ENCODE results near the gene ZDHHC11B.

The ZDHHC11B gene

DNA sequence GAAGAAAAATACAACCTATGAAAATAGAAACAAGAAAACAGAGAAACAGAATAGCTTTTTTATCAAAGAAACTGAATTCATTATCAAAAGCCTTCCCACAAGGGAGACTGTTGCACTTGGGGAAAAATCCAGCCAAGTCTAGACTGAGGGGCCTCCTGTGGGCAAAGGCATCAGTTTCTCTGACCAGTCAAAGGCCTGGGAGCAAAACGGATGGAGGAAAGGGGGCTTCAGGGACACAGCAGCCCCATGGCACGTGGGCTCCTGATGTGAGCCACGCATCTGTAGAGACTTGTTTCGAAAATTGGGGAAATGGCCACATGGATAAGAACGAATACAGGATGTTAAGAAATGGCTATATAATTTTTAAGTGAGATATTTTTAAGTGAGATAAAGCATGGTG is 21.1 kb downstream of the ZDHHC11B start:
- no peak for TF ChIP-seq YY1 (IDR thresholded peaks at IDR 0.05; ENCODE audit: low read depth)
- no peak for TF ChIP-seq EGR1 (IDR thresholded peaks at IDR 0.05)
- no peak for TF ChIP-seq FOXM1 (IDR thresholded peaks at IDR 0.05; ENCODE audit: borderline replicate concordance, low read depth)
- no peak for TF ChIP-seq CEBPB (IDR thresholded peaks at IDR 0.05)
- TF ChIP-seq, protein P1, sequence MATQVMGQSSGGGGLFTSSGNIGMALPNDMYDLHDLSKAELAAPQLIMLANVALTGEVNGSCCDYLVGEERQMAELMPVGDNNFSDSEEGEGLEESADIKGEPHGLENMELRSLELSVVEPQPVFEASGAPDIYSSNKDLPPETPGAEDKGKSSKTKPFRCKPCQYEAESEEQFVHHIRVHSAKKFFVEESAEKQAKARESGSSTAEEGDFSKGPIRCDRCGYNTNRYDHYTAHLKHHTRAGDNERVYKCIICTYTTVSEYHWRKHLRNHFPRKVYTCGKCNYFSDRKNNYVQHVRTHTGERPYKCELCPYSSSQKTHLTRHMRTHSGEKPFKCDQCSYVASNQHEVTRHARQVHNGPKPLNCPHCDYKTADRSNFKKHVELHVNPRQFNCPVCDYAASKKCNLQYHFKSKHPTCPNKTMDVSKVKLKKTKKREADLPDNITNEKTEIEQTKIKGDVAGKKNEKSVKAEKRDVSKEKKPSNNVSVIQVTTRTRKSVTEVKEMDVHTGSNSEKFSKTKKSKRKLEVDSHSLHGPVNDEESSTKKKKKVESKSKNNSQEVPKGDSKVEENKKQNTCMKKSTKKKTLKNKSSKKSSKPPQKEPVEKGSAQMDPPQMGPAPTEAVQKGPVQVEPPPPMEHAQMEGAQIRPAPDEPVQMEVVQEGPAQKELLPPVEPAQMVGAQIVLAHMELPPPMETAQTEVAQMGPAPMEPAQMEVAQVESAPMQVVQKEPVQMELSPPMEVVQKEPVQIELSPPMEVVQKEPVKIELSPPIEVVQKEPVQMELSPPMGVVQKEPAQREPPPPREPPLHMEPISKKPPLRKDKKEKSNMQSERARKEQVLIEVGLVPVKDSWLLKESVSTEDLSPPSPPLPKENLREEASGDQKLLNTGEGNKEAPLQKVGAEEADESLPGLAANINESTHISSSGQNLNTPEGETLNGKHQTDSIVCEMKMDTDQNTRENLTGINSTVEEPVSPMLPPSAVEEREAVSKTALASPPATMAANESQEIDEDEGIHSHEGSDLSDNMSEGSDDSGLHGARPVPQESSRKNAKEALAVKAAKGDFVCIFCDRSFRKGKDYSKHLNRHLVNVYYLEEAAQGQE (IDR thresholded peaks at IDR 0.05; ENCODE audit: low read depth): no peak
- TF ChIP-seq EP300 (IDR thresholded peaks at IDR 0.05; ENCODE audit: borderline replicate concordance): no peak
- no peak for TF ChIP-seq TAF1 (IDR thresholded peaks at IDR 0.05; ENCODE audit: low read depth)

DNA sequence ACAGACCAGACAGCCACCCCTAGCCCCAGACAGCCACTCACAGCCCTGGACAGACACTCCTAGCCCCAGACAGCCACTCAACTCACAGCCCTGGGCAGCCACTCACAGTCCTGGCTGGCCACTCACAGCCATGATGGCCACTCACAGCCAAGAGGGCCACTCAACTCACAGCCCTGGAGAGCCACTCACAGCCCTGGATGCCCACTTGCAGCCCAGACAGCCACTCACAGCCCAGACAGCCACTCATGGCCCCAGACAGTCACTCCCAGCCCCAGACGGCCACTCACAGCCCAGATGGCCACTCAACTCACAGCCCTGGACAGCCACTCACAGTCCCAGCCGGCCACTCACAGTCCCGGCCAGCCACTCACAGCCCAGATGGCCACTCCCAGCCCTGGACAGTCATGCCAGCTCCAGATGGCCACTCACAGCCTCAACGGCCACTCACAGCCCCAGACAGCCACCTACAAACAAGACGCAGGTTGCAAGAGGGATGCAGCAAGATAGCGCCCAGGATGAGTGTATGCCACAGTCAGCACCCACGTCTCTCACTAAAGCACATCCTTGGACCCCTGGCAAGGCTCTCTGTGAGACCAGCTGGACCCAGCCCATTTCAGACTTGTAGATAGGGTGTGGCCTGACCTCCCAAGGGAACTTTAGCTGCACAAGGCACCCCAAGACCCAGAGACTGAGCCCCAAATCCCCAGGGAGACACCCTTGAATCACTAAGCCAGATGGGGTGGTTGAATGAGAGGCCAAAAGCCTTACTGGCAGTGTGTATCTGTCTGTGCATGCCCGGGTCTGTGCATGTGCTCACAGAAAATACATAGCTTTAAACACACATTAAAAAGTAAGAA is 22.4 kb downstream of the ZDHHC11B start:
- TF ChIP-seq CREB1 (IDR thresholded peaks at IDR 0.05; ENCODE audit: low read depth): no peak
- TF ChIP-seq TCF12 (IDR thresholded peaks at IDR 0.05; ENCODE audit: low read depth): no peak
- no peak for TF ChIP-seq ZBTB7A (IDR thresholded peaks at IDR 0.05; ENCODE audit: low read depth)
- TF ChIP-seq, protein P1 (IDR thresholded peaks at IDR 0.05; ENCODE audit: low read depth): no peak
- TF ChIP-seq EP300 (IDR thresholded peaks at IDR 0.05; ENCODE audit: borderline replicate concordance): no peak
- no peak for TF ChIP-seq EGR1 (IDR thresholded peaks at IDR 0.05)
- TF ChIP-seq TEAD4 (IDR thresholded peaks at IDR 0.05): no peak
- no peak for TF ChIP-seq FOXM1 (IDR thresholded peaks at IDR 0.05; ENCODE audit: borderline replicate concordance, low read depth)
- TF ChIP-seq CEBPB (IDR thresholded peaks at IDR 0.05): no peak
- TF ChIP-seq, protein P2, sequence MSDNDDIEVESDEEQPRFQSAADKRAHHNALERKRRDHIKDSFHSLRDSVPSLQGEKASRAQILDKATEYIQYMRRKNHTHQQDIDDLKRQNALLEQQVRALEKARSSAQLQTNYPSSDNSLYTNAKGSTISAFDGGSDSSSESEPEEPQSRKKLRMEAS (IDR thresholded peaks at IDR 0.05): no peak
- TF ChIP-seq YY1 (IDR thresholded peaks at IDR 0.05; ENCODE audit: low read depth): no peak
- TF ChIP-seq RAD21 (IDR thresholded peaks at IDR 0.05; ENCODE audit: low read depth): no peak
- TF ChIP-seq, protein P3, sequence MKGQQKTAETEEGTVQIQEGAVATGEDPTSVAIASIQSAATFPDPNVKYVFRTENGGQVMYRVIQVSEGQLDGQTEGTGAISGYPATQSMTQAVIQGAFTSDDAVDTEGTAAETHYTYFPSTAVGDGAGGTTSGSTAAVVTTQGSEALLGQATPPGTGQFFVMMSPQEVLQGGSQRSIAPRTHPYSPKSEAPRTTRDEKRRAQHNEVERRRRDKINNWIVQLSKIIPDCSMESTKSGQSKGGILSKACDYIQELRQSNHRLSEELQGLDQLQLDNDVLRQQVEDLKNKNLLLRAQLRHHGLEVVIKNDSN (IDR thresholded peaks at IDR 0.05): no peak
- no peak for TF ChIP-seq TAF1 (IDR thresholded peaks at IDR 0.05; ENCODE audit: low read depth)
- TF ChIP-seq NFIC (IDR thresholded peaks at IDR 0.05): no peak

DNA sequence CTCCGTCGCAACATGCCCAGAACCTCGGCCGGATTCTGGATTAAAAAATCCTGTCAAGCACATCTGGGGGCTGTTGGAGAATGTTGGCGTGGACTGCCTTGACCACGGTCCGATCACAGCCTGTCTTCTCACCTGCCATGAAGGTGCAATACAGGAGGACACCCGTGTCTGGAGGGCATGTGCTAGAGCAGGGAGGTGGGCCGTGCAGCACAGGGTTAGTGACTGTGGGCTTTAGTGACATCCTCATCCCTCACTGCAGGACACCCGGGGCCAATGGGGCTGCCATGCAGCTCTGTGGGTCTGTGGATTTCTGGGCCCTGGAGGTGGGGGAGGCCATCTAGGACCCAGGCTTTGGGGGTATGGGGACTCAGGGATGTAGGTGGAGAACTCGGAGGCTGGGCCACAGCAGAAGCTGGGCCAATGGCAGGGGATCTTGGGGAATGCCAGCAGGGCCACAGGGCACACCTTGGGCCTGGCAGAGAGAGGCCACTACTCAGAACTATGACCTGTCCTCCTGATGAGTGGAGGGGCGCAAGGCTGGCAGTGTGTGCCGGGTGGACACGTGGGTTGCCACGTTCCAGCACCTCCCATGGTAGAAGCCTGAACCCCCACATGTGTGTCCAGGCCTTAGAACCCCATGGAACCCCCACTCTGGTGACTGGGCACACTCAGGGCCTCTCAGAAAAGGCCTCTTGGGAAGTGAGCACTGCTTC is 23.3 kb downstream of the ZDHHC11B start:
- TF ChIP-seq YY1 (IDR thresholded peaks at IDR 0.05; ENCODE audit: low read depth) (no peak), TEAD4 (IDR thresholded peaks at IDR 0.05) (no peak), NFIC (IDR thresholded peaks at IDR 0.05) (no peak), RAD21 (IDR thresholded peaks at IDR 0.05; ENCODE audit: low read depth) (no peak), TCF12 (IDR thresholded peaks at IDR 0.05; ENCODE audit: low read depth) (no peak), CREB1 (IDR thresholded peaks at IDR 0.05; ENCODE audit: low read depth) (no peak), FOXM1 (IDR thresholded peaks at IDR 0.05; ENCODE audit: borderline replicate concordance, low read depth) (no peak)
- TF ChIP-seq, protein P3 (IDR thresholded peaks at IDR 0.05): no peak
- TF ChIP-seq, protein P2 (IDR thresholded peaks at IDR 0.05): no peak

DNA sequence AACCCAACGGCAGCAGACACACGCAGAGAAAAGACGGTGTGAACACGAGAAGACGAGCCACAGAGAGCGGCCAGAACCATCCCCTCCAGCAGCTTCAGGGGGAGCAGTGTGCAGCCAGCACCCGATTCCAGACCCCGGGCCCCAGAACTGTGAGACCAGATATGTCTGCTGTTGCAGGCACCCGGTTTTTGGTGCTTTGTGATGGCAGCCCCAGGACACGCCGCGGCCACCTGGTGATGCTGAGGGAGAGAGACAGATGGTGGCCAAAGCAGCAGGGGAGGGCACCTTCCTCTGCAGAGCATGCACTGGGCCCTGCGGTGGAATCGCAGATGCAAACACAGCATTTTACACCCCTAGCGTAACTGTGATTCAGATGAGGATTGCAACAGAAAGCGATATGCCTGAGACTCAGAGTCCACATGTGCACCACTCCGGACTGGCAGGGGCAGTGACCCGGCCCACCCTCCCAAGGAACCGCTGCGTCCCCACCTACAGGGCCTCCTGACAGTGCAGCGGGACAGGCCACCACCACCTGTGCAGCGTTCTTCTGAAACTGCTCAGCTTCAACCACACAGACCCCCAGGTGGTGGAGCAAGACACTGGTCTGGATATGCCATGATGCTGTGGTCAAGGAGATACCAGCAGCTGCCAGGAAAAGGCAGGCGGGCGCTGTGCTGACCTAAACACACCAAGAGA is 24.0 kb downstream of the ZDHHC11B start:
- no peak for TF ChIP-seq ZBTB7A (IDR thresholded peaks at IDR 0.05; ENCODE audit: low read depth)
- no peak for TF ChIP-seq TCF12 (IDR thresholded peaks at IDR 0.05; ENCODE audit: low read depth)
- no peak for TF ChIP-seq CREB1 (IDR thresholded peaks at IDR 0.05; ENCODE audit: low read depth)
- TF ChIP-seq RAD21 (IDR thresholded peaks at IDR 0.05; ENCODE audit: low read depth): no peak
- TF ChIP-seq EGR1 (IDR thresholded peaks at IDR 0.05): no peak
- no peak for TF ChIP-seq EP300 (IDR thresholded peaks at IDR 0.05; ENCODE audit: borderline replicate concordance)
- TF ChIP-seq, protein P3 (IDR thresholded peaks at IDR 0.05): no peak
- no peak for TF ChIP-seq YY1 (IDR thresholded peaks at IDR 0.05; ENCODE audit: low read depth)
- TF ChIP-seq TAF1 (IDR thresholded peaks at IDR 0.05; ENCODE audit: low read depth): no peak
- TF ChIP-seq, protein P1 (IDR thresholded peaks at IDR 0.05; ENCODE audit: low read depth): no peak
- TF ChIP-seq TEAD4 (IDR thresholded peaks at IDR 0.05): no peak
- no peak for TF ChIP-seq NFIC (IDR thresholded peaks at IDR 0.05)
- TF ChIP-seq CEBPB (IDR thresholded peaks at IDR 0.05): no peak
- TF ChIP-seq, protein P2 (IDR thresholded peaks at IDR 0.05): no peak
- TF ChIP-seq FOXM1 (IDR thresholded peaks at IDR 0.05; ENCODE audit: borderline replicate concordance, low read depth): no peak
